Measurements from ENCODE around the gene NUP153.
"Not testable (repeated sequence)": the region's sequence is repeated elsewhere in the genome, so short reads cannot be mapped to it uniquely, and the experiment has no call there.

Gene NUP153

DNA sequence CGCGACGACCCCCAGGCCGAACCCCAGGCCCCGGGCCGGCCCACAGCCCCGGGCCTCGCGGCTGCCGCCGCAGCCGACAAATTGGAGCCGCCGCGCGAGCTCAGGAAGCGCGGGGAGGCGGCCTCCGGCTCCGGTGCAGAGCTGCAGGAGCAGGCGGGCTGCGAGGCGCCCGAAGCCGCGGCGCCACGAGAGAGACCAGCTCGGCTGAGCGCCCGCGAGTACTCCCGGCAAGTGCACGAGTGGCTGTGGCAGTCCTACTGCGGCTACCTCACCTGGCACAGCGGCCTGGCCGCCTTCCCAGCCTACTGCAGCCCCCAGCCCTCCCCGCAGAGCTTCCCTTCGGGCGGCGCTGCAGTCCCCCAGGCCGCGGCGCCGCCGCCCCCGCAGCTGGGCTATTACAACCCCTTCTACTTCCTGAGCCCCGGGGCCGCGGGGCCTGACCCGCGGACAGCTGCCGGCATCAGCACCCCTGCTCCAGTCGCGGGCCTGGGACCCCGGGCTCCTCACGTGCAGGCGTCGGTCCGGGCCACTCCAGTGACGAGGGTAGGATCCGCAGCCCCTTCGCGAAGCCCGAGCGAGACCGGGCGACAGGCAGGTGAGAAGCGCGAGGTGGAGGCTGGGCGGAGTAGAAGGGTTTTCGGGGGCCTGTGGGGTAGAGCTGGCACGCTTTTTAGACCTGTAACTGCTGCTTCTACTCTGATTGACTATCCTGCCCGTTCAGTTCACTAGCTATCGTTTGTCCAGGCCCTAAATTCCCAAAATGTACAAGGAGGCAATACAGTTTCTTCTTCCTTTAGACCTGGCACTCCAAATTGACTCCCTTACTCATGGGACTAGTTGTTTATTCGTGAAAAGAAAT is 106.0 kb downstream of the NUP153 start:
- DNase-seq = peak; percentile 18

DNA sequence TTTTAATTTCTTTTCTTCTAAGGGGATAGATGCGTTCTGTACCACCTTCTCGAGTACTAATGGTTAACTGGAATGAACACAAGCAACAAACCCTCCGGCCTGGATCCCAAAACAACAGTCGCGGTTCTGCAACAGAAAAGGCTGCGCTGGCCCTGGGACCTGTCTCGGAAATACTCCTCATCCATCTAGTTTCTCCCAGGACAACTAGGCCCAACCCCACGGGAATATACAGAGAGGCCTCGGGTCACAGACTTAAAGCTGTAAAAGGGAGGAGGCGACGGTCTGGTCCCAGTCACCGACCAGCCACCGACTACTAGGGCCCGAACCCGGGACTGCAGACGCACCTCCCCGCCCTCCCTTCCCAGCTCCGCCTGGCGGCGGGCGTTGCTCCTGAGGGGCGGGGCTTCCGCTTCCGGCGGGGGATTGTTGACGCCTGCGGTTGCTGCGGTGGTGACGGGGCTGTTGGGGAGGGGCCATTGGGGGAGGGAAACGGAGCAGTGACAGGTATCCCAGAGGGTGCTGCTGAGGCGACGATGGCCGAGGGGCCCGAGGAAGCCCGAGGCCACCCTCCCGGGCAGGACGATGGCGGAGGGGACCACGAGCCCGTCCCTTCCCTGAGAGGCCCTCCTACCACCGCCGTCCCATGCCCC is 106.7 kb downstream of the NUP153 start, which contains the start of gene FAM8A1:
FAM8A1 (plus strand) TSS at position 426 of the 650 bp plus-strand sequence; CDS start at position 534, 108 bp downstream.
- peak; percentile 87 for DNase-seq

DNA sequence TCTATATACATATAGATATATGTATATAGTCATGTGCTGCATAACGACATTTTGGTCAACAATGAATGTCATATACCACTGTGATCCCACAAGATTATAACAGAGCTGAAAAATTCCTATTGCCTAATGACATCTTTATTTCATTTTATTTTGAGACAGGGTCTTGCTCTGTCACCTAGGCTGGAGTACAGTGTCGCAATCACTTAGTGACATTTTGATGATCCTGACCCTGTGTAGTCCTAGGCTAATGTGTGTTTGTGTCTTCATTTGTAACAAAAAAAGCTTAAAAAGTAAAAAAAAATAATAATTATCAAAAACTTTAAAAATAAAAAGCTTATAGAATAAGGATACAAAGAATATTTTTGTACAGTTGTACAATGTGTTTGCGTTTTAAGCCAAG is 110.6 kb downstream of the NUP153 start:
- no peak for DNase-seq

DNA sequence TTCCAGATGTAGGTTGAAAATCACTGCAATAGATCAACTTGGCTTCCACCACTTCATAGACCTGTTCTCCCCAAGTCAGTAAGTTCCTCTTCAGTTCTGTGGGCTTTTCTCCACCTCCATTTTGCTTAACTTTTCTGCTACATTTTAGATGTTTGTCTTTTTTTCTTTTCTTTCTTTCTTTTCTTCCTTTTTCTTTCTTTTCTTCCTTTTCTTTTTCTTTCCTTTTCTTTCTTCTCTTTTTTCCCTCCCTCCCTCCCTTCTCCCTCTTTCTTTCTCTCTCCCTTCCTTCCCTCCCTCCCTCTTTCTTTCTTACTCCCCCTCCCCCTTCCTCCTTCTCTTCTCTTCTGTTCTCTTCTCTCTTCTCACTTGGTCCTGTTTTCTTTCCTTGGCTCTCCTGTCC is 113.5 kb downstream of the NUP153 start:
- DNase-seq = no peak

DNA sequence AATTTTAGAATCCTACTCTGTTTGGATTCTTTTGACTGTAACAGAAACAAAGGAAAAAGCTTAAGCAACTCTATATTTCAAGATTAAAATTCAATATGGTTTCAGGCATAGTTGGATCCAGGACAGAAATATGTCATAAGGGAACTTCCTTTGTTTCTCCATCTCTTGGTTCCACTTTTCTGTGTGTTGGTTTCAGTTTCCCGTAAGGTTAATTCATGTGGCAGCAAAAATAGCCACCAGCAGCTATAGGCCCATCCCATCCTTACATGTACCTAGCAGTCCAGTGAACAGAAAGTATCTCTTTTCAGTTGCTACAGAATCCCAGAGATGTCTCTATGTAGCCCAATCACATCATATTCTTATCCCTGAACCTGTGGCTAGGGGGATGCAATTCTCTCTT is 115.4 kb downstream of the NUP153 start:
- DNase-seq = no peak

DNA sequence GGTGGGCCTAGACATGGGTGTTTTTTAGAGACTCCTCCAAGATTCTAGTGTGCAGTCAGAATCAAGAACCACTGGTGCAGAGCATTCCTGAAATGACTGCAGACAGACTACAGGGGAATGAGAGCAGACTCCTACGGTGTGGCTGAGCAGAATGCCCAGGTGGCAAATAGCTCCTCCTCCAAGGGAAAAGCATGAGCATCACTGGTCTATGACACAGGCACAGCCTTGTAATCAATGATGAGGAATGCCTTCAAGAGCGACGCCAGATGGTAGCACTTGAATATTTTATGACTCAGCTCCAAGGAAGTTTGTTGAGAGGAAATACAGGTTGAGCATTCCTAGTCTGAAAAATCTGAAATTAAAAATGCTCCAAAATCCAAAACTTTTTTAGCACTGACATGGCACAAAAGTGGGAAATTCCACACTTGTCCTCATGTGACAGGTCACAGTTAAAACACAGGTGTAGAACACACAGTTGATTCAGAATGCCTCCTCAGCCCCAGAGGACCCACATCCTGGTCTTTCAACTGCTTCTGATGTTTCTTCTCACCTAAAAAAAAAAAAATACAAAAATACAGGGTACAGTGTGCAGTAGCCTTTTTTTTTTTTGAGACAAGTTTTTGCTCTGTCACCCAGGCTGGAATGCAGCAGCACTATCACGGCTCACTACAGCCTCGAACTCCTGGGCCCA is 117.2 kb downstream of the NUP153 start:
- DNase-seq = peak; percentile 88

DNA sequence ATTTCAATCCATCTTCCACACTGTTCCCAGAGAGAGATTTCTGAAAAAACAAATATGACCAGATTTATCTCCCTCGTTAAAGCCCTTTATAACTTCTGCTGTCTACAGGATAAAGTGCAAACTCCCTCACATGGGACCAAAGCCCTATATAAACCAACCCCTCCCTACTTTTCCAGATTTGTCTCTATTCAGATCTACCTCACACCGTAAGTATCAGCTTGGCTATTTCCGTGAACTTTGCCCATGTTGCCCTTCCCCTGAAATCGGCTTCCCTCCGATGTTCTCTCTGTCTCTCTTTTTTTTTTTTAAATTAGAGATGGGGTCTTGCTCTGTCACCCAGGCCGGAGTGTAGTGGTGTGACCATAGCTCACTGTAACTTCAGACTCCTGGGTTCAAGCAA is 118.7 kb downstream of the NUP153 start:
- DNase-seq = no peak

DNA sequence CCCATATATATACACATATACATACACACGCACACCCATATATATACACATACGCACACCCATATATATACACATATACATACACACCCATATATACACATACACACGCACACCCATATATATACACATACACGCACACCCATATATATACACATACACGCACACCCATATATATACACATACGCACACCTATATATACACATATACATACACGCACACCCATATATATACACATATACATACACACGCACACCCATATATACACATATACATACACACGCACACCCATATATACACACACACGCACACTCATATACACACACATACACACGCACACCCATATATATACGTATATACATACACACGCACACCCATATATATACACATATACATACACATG is 120.1 kb downstream of the NUP153 start:
- DNase-seq = not testable (repeated sequence)

DNA sequence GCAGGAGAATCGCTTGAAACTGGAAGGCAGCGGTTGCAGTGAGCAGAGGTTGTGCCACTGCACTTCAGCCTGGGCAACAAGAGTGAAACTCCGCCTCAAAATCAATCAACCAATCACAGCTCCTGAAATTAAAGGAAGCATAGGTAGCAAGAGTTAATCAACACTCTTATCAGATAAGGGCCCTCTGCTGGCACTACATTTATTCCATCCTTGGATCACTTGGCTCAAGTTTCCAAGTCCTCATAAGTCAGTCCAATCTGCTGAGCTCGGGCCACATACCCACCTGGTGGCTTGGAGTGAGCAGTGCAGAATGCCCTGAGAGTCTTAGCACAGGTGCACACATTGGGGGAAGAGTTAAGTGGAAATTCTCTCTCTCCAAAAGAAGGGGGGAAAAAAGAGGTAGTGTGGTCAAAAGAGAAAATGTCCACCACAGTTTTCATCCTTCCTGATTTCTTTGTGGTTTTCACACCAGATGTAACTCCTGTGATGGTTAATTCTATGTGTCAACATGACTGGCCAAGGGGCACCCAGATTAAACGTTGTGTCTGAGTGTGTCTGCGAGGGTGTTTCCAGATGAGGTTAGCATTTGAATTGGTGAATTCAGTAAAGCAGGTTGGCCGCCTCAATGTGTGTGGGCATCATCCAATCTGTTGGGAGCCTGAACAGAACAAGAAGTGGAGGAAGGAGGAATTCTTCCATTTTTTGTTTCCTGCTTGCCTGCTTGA is 120.8 kb downstream of the NUP153 start:
- DNase-seq = no peak

DNA sequence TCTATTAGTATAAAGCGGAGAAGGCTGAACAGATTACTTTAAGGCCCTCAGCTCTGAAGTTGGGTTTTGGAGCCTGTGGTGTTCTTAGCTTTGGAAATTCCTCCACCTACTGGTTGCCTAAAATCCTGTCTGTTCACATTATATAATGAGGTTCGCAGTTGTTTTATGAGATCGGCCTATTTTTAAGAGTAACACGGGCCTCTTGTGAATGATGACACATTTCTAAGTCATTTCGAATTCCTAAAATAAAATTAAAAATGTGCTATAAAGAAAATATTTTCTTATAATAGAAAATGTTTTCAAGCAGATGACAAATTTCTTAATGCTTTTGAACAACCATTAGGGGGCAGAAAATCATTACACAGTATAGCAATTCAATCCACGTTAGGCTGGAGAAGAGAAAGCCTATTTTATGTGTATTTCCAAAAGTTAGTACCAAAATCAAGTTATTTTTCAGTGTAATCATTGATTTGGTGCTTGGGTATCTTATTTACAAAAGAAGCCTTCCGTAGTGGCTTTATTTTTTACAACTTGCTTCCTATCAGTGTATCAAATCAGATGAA is 122.4 kb downstream of the NUP153 start:
- peak; percentile 71 for DNase-seq

DNA sequence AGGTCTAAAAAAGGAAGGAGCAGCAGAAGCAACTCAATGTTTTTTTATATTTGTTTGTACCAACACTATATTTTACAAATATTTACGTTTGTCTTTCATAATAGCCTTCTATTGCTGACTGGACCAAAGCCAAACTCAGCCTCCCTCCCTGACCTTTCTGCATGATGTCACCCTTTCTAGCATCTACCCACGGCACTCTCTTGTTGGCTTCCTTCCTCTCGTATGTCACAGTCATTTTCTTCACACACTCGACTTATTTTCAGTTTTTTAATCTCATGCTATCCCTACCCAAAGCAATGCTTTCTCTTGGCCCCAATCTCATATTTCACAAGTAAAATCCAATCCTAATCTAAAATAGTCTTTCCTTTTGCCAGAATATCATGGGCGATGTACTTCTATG is 122.9 kb downstream of the NUP153 start:
- peak; percentile 21 for DNase-seq

DNA sequence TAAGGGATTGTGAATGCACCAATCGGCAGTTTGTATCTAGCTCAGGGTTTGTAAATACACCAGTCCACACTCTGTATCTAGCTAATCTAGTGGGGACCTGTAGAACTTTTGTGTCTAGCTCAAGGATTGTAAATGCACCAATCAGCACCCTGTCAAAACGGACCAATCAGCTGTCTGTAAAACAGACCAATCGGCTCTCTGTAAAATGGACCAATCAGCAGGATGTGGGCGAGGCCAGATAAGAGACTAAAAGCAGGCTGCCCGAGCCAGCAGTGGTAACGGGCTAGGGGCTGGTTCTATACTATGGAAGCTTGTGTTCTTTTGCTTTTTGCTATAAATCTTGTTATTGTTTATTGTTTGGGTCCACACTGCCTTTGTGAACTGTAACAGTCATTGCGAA is 125.4 kb downstream of the NUP153 start:
- not testable (repeated sequence) for DNase-seq

DNA sequence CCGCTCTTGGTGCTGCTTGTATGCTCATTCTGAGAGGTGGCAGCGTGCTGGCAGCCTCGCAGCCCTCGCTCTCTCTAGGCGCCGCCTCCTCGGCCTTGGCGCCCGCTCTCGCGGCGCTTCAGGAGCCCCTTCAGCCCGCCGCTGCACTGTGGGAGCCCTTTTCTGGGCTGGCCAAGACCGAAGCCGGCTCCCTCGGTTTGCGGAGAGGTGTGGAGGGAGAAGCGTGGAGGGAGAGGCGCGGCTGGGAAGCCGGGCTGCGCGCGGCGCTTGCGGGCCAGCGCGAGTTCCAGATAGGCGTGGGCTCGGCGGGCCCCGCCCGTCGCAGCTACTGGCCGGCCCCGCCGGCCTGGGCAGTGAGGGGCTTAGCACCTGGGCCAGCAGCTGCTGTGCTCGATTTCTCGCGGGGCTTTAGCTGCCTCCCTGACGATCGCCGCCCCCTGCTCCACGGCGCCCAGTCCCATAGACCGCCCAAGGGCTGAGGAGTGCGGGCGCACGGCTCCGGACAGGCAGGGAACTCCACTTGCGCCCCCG is 126.1 kb downstream of the NUP153 start:
- DNase-seq = peak; percentile 49

DNA sequence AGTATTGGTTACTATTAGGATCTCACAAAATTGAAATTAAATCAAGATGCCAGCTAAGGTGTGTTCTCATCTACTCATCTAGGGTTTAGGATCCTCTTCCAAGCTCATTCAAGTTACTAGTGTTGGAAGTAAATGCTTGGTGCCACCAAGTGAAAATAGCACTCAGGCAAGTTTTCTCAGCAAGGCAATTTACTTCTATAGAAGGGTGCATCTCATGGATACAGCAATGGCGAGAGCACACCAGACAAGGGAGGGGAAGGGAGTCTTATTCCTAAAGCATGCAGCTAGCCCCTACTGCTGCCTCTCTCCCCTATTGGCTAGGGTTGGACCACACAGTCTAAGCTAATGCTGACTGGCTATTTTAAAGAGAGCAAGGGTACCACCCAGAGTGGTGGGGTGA is 129.7 kb downstream of the NUP153 start:
- DNase-seq = no peak

DNA sequence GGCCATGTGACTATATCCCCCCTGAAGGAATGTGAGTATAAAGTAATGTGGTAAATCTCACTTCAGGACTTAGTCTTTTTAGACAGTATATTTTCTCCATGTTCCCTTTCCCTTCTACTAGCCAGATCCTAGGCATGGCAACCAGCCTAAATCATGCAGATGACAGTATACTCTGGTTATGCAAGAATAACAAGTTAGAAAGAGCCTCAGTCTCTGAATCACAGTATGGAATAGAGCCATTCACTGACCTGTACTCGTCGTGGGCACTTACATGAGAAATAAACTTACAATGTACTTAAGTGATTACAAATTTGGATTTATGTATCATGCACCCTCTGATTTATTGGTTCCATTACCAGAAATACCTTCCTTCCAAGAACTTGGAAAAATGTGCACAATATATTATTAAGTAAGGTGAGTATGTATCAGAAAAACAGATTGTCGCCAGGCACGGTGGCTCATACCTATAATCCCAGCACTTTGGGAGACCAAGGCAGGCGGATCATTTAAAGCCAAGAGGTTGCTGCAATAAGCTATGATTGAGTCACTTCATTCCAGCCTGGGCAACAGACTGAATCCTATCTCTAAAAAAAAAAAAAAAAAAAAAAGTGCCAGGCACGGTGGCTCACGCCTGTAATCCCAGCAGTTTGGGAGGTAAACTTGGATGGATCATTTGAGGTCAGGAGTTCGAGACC is 131.7 kb downstream of the NUP153 start:
- DNase-seq = peak; percentile 71

DNA sequence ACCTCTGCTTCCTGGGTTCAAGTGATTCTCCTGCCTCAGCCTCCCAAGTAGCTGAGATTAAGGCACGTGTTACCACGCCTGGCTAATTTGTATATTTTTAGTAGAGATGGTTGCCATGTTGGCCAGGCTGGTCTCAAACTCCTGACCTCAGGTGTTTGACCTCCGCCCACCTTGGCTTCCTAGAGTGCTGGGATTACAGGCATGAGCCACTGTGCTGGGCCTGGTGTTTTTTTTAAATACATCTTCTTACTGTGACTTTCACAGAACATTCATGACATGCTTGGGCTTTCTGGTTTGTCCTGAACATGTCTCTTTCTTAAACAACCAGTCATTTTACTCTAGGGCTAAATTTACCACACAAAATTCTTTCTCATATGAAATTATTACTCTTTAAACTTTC is 141.3 kb downstream of the NUP153 start:
- DNase-seq = no peak
